Measurements from ENCODE around the gene ALK.

GRCh38 chr2:29250977-29251376, 670.4 kb downstream of the ALK start:
- TF ChIP-seq POLR2AphosphoS5 (IDR thresholded peaks at IDR 0.05; ENCODE audit: low read depth, low read length) (no peak), TAF1 (IDR thresholded peaks at IDR 0.05; ENCODE audit: borderline replicate concordance, insufficient read depth, low read length) (no peak), SIN3A (IDR thresholded peaks at IDR 0.05; ENCODE audit: borderline replicate concordance, insufficient read depth, low read length) (no peak)
